Raji (cell line): ENCODE measurements around the gene ERO1A.

Experiments
- POLR2A ChIP-seq: IDR thresholded peaks from 2 replicates; pipeline ENCODE4 v1.6.1; 2011; ENCODE audit warnings: low read depth, low read length, control low read depth; ENCODE audit not compliant: insufficient read depth

Gene ERO1A

DNA sequence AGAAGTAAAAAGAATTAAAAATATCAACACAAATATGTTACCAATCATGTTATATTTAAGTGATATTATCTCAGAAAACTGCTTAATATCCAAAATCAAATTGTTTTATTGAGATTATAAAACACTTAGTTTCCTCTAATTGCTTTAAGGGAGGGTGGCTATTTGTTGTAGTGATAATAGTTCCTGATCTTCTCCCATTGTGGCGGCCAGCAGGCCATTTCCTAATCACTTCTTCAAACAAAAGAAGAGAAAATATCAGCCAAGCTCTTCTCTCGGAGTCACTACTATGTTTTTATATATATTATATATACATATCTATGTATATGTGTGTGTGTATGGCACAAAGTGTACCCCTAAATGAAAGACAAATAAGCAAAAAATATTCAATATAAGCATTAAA, 31.5 kb downstream of the ERO1A start:
- no peak for TF ChIP-seq POLR2A

DNA sequence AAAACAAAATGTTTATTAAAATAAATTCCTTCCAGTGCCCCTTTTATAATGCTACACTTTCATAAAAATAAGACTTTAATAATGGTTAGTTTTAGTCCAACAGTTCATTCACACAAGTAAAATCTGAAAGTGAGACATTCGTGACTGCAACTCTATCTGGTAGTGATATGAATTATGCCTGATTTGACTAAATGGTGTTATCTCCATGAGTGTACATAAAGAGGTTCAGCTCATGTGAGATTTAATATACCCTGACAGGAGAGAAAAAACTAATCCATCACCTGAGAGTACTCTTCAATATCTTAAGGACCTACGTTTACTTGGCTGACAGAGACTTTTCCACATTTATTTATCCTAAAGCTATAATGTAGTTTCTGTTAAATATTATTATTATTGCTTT, 34.0 kb downstream of the ERO1A start:
- TF ChIP-seq POLR2A, result no peak

DNA sequence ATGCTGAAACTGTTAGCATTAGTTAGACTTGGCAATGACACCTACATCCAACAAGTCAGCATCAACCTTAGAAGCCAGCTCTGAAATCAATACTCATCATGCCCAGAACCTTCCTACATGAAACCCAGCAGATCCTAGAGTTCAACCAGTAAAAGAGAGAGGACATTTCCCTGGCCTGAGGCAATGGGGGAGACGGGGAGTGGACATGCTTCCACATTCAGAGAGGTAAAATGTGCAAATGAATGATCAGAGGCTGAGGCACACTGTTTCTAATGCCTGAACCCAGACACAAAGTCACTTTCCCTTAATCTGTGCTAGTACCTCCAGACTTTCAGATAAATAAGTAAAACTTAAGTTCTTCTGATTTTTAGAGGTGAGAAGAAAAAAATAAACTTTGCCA, 34.5 kb downstream of the ERO1A start:
- TF ChIP-seq POLR2A, result no peak

DNA sequence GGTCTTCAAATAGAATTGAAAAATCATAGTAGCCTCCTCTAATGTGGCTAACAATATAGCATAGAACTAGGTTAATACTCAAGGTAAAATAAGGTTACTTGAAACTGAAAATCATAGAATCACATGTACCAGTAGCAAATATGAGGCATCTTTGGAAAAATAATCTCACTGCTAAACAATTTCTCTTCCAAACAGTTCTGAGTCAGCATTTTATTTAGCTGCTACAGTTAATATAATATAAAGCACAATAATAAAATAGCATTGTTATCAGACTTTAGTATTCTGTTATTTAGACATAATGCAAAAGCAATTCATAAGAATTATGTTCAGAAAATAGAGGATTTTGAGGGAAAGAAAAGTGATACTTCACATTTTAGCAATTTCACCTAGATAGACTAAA, 35.0 kb downstream of the ERO1A start:
- no peak for TF ChIP-seq POLR2A

DNA sequence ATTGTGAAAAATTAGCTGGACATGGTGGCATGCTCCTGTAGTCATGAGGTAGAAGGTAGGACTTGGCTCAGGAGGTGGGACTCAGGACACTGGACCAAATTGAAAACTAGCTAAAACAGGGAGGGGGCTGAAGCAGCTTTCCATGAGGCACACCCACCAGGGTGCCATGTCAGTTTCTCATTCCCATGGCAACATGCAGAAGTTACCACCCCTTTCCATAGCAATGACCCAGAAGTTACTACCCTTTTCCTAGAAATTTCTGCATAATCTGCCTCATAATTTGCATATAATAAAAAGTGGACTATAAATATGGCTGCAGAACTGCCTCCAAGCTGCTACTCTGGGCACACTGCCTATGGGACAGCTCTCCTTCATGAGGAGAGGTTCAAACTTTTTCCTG, 38.5 kb downstream of the ERO1A start:
- no peak for TF ChIP-seq POLR2A

DNA sequence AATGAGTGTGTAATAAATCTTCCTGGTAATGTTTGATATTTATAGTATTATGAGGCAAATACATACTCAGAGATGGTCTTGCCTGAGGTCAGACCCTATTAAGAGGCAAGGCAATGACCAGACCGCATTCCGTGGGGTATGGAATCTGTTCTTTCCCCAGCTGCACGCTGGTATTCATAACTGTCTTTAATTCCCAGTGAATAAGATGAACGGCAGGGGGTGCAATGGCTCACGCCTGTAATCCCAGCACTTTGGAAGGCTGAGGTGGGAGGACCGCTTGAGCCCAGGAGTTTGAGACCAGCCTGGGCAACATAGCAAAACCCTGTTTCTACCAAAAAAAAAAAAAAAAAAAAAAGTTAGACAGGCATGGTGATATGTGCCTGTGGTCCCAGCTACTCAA, 44.6 kb downstream of the ERO1A start:
- TF ChIP-seq POLR2A, result no peak

DNA sequence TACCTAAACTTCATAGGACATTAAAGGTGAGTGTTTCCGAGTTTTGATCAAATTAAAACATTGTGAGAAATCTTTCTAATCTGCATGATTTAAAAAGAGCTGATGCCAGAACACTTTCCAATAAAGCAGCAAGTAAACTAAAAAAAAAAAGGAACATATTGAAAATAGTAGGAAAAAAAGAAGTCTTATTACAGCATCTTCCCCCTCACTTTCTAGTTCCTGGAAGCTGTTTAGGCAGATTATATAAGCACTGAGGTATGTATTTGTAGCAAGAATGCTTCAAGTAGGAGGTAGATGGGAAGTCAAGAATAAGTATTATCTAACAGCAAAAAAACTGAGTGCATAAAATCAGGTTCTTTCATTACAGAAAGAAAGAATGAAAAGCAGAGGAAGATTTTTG, 45.8 kb downstream of the ERO1A start:
- no peak for TF ChIP-seq POLR2A

DNA sequence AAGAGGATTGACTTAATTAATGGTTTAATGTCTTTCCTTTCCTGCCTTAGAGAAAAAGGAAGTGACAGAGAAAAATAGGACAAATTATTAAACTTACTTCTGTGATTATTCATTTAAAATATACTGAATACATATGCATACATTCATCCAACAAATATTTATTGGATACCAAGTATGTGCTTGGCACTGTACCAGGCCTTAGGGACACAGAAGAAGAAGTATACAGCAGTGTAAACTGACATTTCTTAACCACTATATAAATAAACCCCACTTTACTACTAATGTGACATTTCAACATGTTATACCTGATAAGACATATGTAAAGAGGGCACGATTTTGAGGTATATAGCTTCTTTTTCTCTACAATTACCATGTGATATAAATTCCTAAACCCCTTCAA, 53.6 kb downstream of the ERO1A start:
- TF ChIP-seq POLR2A, result no peak

DNA sequence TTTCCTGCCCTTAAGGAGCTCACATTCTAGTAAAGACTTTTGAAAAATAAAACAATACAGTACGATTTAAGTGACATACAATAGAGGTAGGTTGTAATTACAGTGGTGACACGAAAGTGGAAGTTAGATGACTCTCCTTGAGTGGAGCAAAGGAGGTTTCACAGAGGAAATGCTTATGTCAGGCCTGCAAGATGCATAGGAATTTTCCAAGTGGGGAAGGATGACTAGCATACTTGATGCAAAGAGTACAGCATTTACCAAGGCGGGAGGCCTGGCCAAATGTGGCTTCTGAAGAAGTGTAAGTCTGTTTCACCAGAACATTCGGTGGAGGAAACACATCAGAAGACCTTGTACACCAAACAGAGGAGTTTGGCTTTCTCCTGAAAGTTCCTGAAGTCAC, 55.2 kb downstream of the ERO1A start:
- no peak for TF ChIP-seq POLR2A

DNA sequence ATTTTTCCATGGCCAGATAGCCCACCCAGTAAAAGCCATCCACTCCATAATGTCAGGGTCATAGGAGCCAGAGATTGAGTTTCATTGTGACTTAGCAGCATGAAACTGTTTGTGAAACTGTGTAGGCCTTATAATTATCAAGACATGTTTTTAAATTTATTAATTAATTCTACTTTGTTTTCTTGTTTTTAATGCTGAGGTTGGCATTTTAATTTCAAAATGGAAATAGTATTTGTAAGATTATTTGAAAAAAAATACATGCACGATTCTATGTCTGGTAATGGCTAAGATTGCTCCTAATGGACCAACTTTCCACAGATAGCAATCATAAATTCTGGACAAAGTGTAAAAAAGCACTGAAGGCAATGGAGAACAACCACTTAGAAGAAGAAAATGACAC, 75.7 kb downstream of the ERO1A start:
- no peak for TF ChIP-seq POLR2A

DNA sequence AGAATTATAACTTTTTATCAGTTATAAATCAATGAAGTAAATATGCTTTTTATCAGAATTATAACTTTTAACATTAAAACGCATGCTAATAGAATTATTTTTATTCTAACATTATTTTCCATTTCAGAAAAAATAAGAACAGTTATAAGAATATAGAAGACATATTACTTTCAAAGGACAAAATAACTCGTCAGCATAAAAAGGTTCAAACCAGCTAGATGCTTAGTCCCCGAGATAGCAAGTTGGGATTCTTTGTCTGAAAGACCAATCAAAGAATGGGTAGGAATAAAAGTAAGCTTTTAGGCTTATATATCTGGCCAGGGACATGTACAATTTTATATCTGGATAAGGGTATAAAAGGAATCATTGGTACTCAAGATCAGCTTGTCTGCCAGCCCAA, 76.8 kb downstream of the ERO1A start:
- no peak for TF ChIP-seq POLR2A

DNA sequence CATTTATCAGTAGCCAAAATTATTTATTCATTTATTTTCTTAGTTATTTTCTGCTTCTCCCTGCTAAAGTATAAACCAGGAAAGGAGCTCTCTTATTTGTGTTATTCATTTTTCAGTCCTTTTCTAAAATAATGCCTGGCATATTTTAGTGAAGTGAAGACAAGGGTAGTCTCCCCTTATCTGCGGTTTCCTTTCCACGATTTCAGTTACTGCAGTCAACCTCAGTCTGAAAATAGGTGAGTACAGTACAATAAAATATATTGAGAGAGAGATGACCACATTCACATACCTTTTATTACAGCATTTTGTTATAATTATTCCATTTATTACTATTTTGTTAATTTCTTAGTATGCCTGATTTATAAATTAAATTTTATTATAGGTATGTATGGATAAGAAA, 85.2 kb downstream of the ERO1A start:
- no peak for TF ChIP-seq POLR2A

DNA sequence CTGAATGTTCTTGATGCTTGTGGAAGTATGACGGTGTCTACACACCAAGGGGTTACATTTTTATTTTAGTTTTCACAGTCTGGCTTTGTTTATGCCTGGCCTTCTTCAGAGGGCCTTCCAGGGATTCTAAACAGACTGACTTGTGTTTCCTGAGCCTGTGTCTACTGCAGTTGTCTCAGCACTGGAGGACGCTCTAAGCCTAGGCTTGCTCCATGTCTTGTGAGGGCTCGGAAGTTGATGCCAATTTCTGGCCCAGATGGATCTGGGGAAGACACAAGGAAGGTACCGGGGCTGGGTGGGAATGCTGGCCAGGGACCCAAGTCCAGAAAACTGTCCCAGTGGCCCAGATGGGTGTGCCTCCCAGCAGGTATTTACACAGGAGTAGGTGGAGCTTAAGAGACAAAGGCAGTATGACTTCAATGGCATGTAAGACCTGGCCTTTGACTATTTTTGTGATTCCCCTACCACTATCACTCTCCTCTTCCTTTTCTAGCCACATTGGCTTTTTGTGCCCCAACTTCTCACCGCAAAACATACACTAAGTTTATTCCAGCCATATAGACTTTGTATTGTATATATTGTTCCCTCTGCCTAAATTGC, 85.8 kb downstream of the ERO1A start:
- TF ChIP-seq POLR2A, result no peak

DNA sequence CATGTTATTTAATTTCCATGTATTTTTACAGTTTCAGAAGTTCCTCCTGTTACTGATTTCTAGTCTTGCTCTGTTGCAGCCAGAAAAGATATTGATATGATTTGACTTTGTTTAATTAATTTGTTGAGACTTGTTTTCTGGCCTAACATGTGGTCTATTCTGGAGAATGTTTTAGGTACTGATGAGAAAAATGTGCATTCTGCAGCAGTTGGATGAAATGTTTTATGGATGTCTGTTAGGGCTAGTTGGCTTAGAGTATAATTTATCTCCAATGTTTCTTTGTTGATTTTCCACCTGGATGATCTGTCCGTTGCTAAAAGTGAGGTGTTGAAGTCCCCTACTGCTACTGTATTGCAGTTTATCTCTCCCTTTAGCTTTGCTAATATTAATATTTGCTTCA, 88.3 kb downstream of the ERO1A start:
- TF ChIP-seq POLR2A, result no peak

DNA sequence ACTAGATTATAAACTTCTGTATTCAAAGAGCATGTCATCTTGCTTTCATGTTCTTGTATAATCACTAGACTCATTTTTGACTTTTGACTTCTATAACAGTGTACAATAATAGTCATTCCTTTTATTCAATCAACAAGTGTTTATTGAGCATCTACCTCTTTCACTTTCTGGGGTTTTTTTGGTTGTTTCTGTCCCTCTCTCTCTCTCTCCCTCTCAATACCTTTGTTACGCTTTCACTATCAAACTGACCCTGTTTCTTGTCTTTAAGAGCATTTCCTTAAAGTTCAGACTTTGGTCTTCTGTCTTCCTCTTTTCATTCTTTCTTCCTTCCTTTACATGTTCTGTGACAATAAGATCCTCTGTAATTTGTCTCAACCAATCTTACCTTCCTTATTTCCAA, 93.2 kb downstream of the ERO1A start:
- TF ChIP-seq POLR2A, result no peak

DNA sequence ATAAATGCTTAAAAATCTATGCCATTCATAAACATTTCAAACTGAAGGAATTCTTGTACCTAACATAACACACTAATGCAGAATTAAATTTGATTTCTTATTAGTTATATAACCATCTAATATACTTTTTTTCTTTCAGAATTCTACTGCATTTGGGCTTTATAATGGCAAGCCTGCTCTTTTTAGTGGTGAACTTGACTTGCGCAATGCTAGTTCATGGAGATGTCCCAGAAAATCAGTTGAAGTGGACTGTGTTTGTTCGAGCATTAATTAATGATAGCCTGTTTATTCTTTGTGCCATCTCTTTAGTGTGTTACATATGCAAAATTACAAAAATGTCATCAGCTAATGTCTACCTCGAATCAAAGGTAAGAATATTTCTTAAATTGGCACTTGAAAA, 95.4 kb downstream of the ERO1A start:
- no peak for TF ChIP-seq POLR2A

DNA sequence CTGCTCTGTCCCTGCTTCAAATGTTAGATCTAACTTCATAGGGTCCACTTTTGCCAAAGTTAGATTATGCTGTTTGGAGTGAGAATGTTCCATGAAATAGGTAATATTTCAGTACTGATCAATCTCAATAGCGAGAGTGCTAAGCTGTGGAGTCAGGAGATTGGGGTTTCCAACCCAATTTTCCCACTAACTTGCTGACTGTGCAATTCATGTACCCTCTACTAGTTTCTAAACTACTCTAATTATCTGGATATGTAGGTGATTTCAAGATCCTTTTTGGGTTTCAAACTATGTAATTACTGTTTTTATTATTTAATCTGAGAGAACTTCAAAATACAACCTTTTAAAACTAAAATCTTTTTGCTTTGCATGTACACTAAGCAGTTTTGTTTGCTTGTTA, 96.8 kb downstream of the ERO1A start:
- TF ChIP-seq POLR2A, result no peak

DNA sequence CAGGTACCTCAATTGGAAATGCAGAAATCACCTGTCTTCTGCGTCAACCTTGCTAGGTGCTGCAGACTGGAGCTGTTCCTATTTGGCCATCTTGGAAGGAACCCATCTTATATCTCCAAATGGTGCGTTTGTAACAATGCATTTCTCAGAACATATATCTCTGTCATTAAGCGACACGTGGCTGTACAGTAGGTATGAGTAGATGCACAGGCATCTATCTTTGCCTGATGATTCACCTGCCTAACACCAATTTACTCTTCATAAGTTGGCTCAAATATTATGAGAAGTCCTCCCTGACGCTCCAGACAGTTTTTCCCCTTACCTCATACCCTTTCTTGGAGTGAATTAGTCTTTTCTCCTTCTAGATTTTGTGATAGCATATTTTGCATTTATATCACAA, 98.5 kb downstream of the ERO1A start:
- no peak for TF ChIP-seq POLR2A
